ENCODE data around the gene BTN3A1. TPM values are rescaled to one million over a fixed set of nuclear protein-coding genes. Genes with fewer than 3 reads are reported as not detected.

The BTN3A1 gene
- total and polyA plus RNA-seq, 2 donors (not counting 1 experiment from before 2014, with no cell fraction given) = 31.6 to 42.9 TPM

GRCh38 chr6:26426691-26427450 is 24.8 kb downstream of the BTN3A1 start:
- H3K4me2 ChIP-seq (ENCODE audit: extremely low read depth, insufficient read depth, low read length) = no peak overlapping the region
- H3K4me3 ChIP-seq (replicated peaks in 1 of 4; ENCODE audit: control extremely low read depth in 1 of 4, insufficient read depth in 1 of 4, low read depth in 3 of 4, low read length in 4 of 4) = no peak overlapping the region
- H3K9me3 ChIP-seq (ENCODE audit: control insufficient read depth, insufficient read depth, low read depth, low read length) = no peaks in the 10 kb centered on the region
- H3K79me2 ChIP-seq (ENCODE audit: control insufficient read depth, insufficient read depth, low read length) = peaks cover 8% of the 10 kb centered on the region
- no peaks in the 10 kb centered on the region for H3K27me3 ChIP-seq (ENCODE audit: control insufficient read depth, insufficient read depth, low read length)
- no peaks in the 10 kb centered on the region for H4K20me1 ChIP-seq (ENCODE audit: control insufficient read depth, extremely low read depth, insufficient read depth, low read length)
- H3K4me1 ChIP-seq (ENCODE audit: control insufficient read depth, extremely low read depth, insufficient read depth, low read length) = peaks cover 2% of the 10 kb centered on the region
- no peak overlapping the region for H3K9ac ChIP-seq (ENCODE audit: insufficient read depth, low read length)
- no peak overlapping the region for H2AFZ ChIP-seq (ENCODE audit: low read length)
- peaks cover 15% of the 10 kb centered on the region for H3K36me3 ChIP-seq (ENCODE audit: control insufficient read depth, insufficient read depth, low read length)
- no peak for DNase-seq (ENCODE audit: low read depth in 2 of 2)
- TF ChIP-seq EZH2 (IDR thresholded peaks at IDR 0.05; ENCODE audit: low read length, missing control alignments) (no peak), CTCF (conservative IDR thresholded peaks at IDR 0.05 in 1 of 2, IDR thresholded peaks at IDR 0.05 in 1 of 2; ENCODE audit: low read depth in 1 of 2, low read length in 2 of 2) (no peak)
- H3K27ac ChIP-seq (ENCODE audit: insufficient read depth, low read length) = no peak overlapping the region

- Histone ChIP-seq H3K4me2 (ENCODE audit: extremely low read depth, insufficient read depth, low read length) (no peak overlapping the region), H3K4me1 (ENCODE audit: control insufficient read depth, extremely low read depth, insufficient read depth, low read length) (peaks cover 2% of the 10 kb centered on the region), H3K27ac (ENCODE audit: insufficient read depth, low read length) (no peak overlapping the region), H3K9ac (ENCODE audit: insufficient read depth, low read length) (no peak overlapping the region), H3K79me2 (ENCODE audit: control insufficient read depth, insufficient read depth, low read length) (peaks cover 5% of the 10 kb centered on the region), H3K27me3 (ENCODE audit: control insufficient read depth, insufficient read depth, low read length) (no peaks in the 10 kb centered on the region), H3K36me3 (ENCODE audit: control insufficient read depth, insufficient read depth, low read length) (peaks cover 15% of the 10 kb centered on the region), H3K9me3 (ENCODE audit: control insufficient read depth, insufficient read depth, low read depth, low read length) (no peaks in the 10 kb centered on the region), H3K4me3 (replicated peaks in 1 of 4; ENCODE audit: control extremely low read depth in 1 of 4, insufficient read depth in 1 of 4, low read depth in 3 of 4, low read length in 4 of 4) (no peak overlapping the region), H4K20me1 (ENCODE audit: control insufficient read depth, extremely low read depth, insufficient read depth, low read length) (no peaks in the 10 kb centered on the region), H2AFZ (ENCODE audit: low read length) (no peak overlapping the region)
- DNase-seq (ENCODE audit: low read depth in 2 of 2) = no peak
- TF ChIP-seq CTCF (conservative IDR thresholded peaks at IDR 0.05 in 1 of 2, IDR thresholded peaks at IDR 0.05 in 1 of 2; ENCODE audit: low read depth in 1 of 2, low read length in 2 of 2) = no peak
- TF ChIP-seq EZH2 (IDR thresholded peaks at IDR 0.05; ENCODE audit: low read length, missing control alignments) = no peak
These were observed 25.4 kb downstream of the BTN3A1 start for GRCh38 chr6:26427451-26427809.

GRCh38 chr6:26428206-26428605 is 26.1 kb downstream of the BTN3A1 start:
- no peak overlapping the region for H2AFZ ChIP-seq (ENCODE audit: low read length)
- H3K9ac ChIP-seq (ENCODE audit: insufficient read depth, low read length) = no peak overlapping the region
- no peaks in the 10 kb centered on the region for H3K9me3 ChIP-seq (ENCODE audit: control insufficient read depth, insufficient read depth, low read depth, low read length)
- DNase-seq (ENCODE audit: low read depth in 2 of 2) = no peak
- H3K79me2 ChIP-seq (ENCODE audit: control insufficient read depth, insufficient read depth, low read length) = no peaks in the 10 kb centered on the region
- H4K20me1 ChIP-seq (ENCODE audit: control insufficient read depth, extremely low read depth, insufficient read depth, low read length) = no peaks in the 10 kb centered on the region
- H3K27ac ChIP-seq (ENCODE audit: insufficient read depth, low read length) = no peak overlapping the region
- H3K4me2 ChIP-seq (ENCODE audit: extremely low read depth, insufficient read depth, low read length) = no peak overlapping the region
- H3K4me3 ChIP-seq (replicated peaks in 1 of 4; ENCODE audit: control extremely low read depth in 1 of 4, insufficient read depth in 1 of 4, low read depth in 3 of 4, low read length in 4 of 4) = no peak overlapping the region
- H3K4me1 ChIP-seq (ENCODE audit: control insufficient read depth, extremely low read depth, insufficient read depth, low read length) = peaks cover 2% of the 10 kb centered on the region
- no peaks in the 10 kb centered on the region for H3K27me3 ChIP-seq (ENCODE audit: control insufficient read depth, insufficient read depth, low read length)
- peaks cover 15% of the 10 kb centered on the region for H3K36me3 ChIP-seq (ENCODE audit: control insufficient read depth, insufficient read depth, low read length)
- TF ChIP-seq EZH2 (IDR thresholded peaks at IDR 0.05; ENCODE audit: low read length, missing control alignments) = no peak
- TF ChIP-seq CTCF (conservative IDR thresholded peaks at IDR 0.05 in 1 of 2, IDR thresholded peaks at IDR 0.05 in 1 of 2; ENCODE audit: low read depth in 1 of 2, low read length in 2 of 2) = no peak

All from fibroblast of lung (primary cell).